ENCODE results near the gene MACROD2.
"Not testable (repeated sequence)": the region's sequence is repeated elsewhere in the genome, so short reads cannot be mapped to it uniquely, and the experiment has no call there.

Gene MACROD2

DNA sequence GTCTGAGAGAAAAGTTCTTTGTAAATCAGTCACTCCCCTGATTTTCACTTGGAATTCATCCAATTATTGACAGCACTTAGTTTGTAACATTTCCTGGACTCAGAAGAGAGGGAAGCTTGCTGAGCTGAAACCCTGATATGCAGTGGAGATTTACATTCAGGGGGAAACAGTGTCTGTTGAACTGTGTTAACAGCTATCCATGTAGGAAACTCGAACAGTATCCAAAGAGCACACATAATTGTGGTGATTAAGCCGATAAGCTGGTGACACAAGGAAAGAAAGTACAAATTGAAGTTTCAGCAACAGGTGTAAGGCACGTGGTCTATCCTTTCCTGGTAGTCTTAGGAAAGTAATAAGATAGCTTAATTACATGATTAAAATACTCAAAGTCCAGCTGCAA lies 420.2 kb downstream of the MACROD2 start:
- DNase-seq = no peak

GRCh38 chr20:14418376-14418775 lies 423.1 kb downstream of the MACROD2 start:
- no peak for DNase-seq

DNA sequence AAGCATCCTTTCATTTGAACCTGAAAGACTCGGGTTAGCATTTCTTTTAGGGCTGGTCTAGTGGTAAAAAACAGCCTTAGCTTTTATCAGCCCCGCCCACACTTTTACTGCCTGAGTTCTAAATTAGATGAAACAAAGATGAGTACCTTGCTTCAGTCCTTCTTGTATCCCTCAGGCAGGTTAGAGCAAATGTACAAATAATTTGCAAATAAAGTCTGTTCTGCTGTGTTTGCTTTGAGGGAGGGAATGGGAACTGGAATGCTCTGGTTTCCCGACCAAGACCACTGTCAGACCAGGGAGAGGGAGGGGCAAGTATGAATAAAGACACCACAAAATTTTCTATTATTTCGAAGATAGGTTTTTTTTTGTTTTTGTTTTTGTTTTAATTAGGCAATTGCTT lies 427.6 kb downstream of the MACROD2 start:
- DNase-seq = no peak

- DNase-seq = no peak
These were observed 436.3 kb downstream of the MACROD2 start for GRCh38 chr20:14431568-14431967.

DNA sequence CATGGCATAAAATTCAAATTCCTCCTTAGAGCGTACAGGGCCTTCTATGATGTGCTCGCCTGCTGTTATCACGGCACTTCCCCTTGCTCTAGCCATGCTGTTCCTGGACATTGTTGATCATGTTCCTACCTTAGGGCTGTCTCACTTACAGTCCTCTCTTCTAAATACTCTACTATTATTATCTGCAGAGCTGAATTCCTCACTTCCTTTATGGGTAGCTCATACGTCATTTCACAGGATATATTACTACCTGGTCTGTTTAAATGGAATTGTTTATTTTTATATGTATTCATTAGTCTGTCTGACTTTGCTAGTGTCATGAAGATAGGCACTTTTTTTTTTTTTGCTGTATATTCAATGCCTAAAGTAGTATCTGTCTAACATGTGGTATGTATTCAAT lies 436.8 kb downstream of the MACROD2 start:
- no peak for DNase-seq

DNA sequence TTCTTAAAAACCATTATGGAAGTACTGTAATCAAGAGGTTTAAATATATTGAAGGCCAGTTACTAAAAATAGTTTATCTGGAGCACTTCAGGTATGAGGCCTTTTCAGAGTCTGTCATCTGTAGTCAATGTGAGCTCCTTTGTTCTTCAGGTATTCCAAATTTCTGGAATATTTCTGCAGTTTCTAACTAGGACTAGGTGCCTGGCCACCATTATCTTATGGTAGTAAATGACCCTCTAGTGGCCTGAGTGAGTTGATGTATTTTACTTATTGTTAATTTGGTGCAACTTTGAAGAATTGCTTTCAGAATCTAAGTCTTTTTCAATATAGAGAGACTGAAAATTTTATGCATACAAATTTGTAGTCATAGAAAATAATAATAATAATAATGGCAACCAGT lies 437.3 kb downstream of the MACROD2 start:
- no peak for DNase-seq

DNA sequence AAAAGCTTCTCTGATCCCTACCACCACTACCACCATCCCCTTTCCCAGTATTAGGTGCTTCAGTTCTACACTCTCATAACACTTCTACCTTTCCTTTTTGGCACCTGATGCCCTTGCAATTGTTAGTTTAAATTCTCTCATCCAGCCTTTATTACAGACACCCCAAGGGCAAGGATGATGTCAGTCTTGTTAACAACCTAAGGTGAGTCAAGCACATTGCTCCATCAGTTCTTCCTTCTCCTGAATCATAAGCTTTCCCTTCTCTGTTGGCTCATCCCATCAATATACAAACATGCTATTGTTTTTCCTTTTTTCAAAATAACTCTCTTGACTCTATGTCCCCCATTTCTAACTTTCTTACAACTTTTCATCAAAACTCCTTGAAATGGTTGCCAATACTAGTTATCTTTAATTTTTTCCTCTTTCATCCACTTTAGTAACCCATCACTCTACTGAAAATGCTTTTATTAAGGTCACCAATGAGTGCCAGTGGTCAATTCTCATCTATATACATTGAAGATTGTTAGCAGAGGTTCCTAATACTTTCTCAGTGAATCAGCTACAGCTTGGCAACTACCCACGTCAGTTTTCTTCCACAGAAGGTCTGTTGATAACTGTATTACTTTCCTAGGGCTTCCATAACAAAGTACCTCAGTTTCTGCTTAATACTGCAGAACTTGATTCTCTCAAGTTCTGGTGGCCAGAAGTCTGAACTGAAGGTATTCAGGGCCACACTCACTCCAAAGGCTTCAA lies 439.2 kb downstream of the MACROD2 start:
- no peak for DNase-seq

- DNase-seq = no peak
These were observed 445.9 kb downstream of the MACROD2 start for GRCh38 chr20:14441201-14441600.

GRCh38 chr20:14444106-14444505 lies 448.8 kb downstream of the MACROD2 start:
- DNase-seq = no peak

DNA sequence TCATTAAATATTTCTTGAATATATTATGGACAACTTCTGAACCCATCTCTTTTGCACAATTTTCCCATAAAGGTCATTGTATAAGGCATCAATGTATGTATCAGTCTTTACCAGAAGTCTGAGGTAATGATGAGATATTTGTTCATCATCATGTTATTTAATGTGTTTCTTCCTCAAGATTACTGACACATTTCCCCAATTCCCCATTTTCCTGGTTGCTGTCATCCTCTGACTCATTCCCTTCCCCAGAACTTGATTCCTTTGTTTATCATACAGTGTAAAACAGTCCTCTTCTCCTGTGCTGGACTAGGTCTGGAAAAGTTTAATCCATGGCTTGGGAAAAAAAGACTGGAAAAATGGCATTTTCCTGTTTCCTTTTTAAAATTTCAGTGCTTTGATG lies 450.0 kb downstream of the MACROD2 start:
- no peak for DNase-seq

- no peak for DNase-seq
These were observed 450.6 kb downstream of the MACROD2 start for GRCh38 chr20:14445902-14446301.

DNA sequence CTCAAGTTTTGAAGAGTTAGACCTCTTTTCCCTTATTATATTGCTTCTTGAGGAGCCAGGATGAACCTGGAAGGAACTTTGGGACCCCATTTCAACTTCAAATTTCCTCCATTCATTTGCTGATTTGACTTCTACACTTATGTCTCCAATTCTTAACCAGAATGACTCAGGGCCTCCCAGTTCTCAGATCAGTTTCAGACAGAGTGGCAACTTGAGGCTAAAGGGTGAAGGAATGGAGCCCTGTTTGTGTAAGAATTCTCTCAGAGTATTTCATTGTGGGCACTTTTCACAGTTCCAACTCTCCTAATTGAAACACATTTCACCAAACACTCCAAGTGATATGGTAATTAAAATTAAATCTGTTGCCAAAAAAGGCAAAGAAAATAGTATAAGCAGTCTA lies 451.1 kb downstream of the MACROD2 start:
- no peak for DNase-seq

DNA sequence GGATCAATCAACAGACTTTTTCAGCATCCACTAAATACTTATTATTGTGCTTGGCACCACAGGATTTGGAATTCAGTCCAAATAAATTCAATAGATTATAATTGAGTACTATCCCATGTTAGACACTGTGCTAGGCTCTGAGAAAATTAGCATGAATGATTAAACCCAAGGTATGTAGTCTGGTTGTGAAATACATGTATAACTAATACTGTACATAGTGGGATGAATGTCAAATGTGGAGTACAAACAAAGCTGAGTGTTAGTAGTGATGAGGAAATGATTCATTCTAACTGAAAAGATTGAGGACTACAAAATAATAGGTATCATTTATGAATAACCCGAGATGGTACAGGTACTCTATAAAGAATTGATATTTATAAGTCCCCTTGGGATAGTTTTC lies 454.0 kb downstream of the MACROD2 start:
- DNase-seq = no peak

- DNase-seq = no peak
These were observed 454.9 kb downstream of the MACROD2 start for GRCh38 chr20:14450256-14450655.

- DNase-seq = no peak
These were observed 456.1 kb downstream of the MACROD2 start for GRCh38 chr20:14451458-14451857.

- DNase-seq = no peak
These were observed 457.9 kb downstream of the MACROD2 start for GRCh38 chr20:14453259-14453658.

- no peak for DNase-seq
These were observed 459.0 kb downstream of the MACROD2 start for GRCh38 chr20:14454296-14454695.

DNA sequence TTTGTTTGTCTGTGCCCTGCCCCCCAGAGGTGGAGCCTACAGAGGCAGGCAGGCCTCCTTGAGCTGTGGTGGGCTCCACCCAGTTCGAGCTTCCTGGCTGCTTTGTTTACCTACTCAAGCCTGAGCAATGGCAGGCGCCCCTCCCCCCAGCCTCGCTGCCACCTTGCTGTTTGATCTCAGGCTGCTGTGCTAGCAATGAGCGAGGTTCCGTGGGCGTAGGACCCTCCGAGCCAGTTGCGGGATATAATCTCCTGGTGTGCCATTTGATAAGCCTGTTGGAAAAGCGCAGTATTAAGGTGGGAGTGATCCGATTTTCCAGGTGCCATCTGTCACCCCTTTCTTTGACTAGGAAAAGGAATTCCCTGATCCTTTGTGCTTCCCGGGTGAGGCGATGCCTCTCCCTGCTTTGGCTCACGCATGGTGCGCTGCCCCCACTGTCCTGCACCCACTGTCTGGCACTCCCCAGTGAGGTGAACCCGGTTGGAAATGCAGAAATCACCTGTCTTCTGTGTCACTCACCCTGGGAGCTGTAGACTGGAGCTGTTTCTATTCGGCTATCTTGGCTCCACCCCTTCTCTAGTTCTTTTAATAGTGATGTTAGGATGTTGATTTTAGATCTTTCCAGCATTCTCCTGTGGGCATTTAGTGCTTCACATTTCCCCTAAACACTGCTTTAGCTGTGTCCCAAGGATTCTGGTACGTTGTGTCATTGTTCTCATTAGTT lies 471.9 kb downstream of the MACROD2 start:
- not testable (repeated sequence) for DNase-seq

GRCh38 chr20:14470231-14470899 lies 475.0 kb downstream of the MACROD2 start:
- no peak for DNase-seq

- no peak for DNase-seq
These were observed 475.8 kb downstream of the MACROD2 start for GRCh38 chr20:14470977-14471661.

GRCh38 chr20:14477125-14477524 lies 481.8 kb downstream of the MACROD2 start:
- no peak for DNase-seq

- DNase-seq = no peak
These were observed 482.8 kb downstream of the MACROD2 start for GRCh38 chr20:14478126-14478525.

GRCh38 chr20:14481863-14482262 lies 486.5 kb downstream of the MACROD2 start:
- DNase-seq = no peak
